Mucosa of descending colon (tissue), 3 donors: ENCODE results near the gene NPAS3. TPM values are rescaled to one million over a fixed set of nuclear protein-coding genes. Genes with fewer than 3 reads are reported as not detected.

Experiments used
- ATAC-seq: fragments of 200-7000 bp; cut with Tn5 transposase; one replicate; pipeline ENCODE4 v1.9.1; 2020; ENCODE audit warnings: mild to moderate bottlenecking, moderate library complexity
- DNase-seq, 3 donors: peaks; one replicate each; pipeline ENCODE4 v3.0.0-alpha.2; 2020
- H3K36me3 ChIP-seq: fragments of 200-600 bp; one replicate; pipeline ENCODE4 v1.8.0; 2021; ENCODE audit warnings: low read depth, mild to moderate bottlenecking
- H3K4me1 ChIP-seq: fragments of 200-600 bp; one replicate; pipeline ENCODE4 v1.8.0; 2021; ENCODE audit warnings: low read depth, mild to moderate bottlenecking
- H3K4me3 ChIP-seq: fragments of 200-600 bp; one replicate; pipeline ENCODE4 v1.8.0; 2021; ENCODE audit warnings: mild to moderate bottlenecking
- H3K9me3 ChIP-seq: fragments of 200-600 bp; one replicate; pipeline ENCODE4 v1.8.0; 2021; ENCODE audit warnings: mild to moderate bottlenecking
- CTCF ChIP-seq: fragments of 200-600 bp; IDR thresholded peaks from one replicate; pipeline ENCODE4 v1.8.0; 2022; ENCODE audit warnings: antibody characterized with exemption, mild to moderate bottlenecking
- intact Hi-C, 2 donors: fragments of 100-400 bp; cut with DNase I in 1 of 2; cut with micrococcal nuclease in 1 of 2; formaldehyde crosslinking; loops; one replicate each; pipeline versions ENCODE4 v1.11.0 to v1.11.1; 2022; cut with DNase I, micrococcal nuclease
- total RNA-seq, 3 donors: library from RNA; stranded (reverse); fragmentation: NEBNext Ultra II Directional in 2 of 3; extraction: Animal tissue kit (Norgen Biotek cat#: 25700) in 2 of 3; gene quantifications; one replicate each; pipeline versions ENCODE4 v1.2.1 to v1.2.4, GENCODE V29; 2021 to 2023
- donor health status: DM: no; HTN: no; CAD: no; lungs with moderate emphysema.
- donor health status: DM: no; HTN: no; CAD: no.
- donor health status: DM: no; HTN: yes; CAD: no.

NPAS3 gene
- total RNA-seq, 3 donors from 2014 or later = 0.65 to 9.7 (median 2.0) TPM

GRCh38 chr14:33052943-33053342 is 114.3 kb downstream of the NPAS3 start:
- H3K9me3 ChIP-seq = no peaks in the 10 kb centered on the region
- intact Hi-C loops = no loop called here
- ATAC-seq (no peak), DNase-seq (no peak)
- H3K36me3 ChIP-seq = no peaks in the 10 kb centered on the region
- TF ChIP-seq CTCF = no peak
- H3K4me1 ChIP-seq = no peaks in the 10 kb centered on the region
- no peak overlapping the region for H3K4me3 ChIP-seq

GRCh38 chr14:33056213-33056612 is 117.5 kb downstream of the NPAS3 start:
- Histone ChIP-seq H3K4me1 (no peaks in the 10 kb centered on the region), H3K9me3 (no peaks in the 10 kb centered on the region), H3K36me3 (no peaks in the 10 kb centered on the region), H3K4me3 (no peak overlapping the region)
- no peak for ATAC-seq
- intact Hi-C loops = no loop called here
- no peak for TF ChIP-seq CTCF
- no peak for DNase-seq

DNA sequence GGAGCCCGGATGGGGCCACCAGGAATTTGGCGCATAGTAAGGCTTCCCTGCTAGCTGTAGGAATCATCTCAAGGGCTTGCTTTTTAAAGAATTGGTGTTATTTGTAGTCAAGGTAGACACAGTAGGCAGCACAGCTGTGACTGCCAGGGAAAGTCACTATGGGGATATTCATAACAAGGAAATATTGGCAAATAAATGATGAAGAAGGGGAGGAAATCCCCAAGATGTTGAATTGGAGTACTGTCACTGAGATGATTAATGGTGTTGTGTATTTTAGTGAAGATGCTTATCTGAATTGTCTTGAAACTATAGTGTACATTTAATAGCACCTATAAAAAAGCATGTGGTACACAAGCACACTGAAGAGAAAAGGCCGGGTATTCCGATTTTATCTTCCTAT is 118.9 kb downstream of the NPAS3 start:
- TF ChIP-seq CTCF = no peak
- Histone ChIP-seq H3K36me3 (no peaks in the 10 kb centered on the region), H3K4me1 (no peaks in the 10 kb centered on the region), H3K4me3 (no peak overlapping the region), H3K9me3 (no peaks in the 10 kb centered on the region)
- ATAC-seq = no peak
- intact Hi-C loops = no loop called here
- DNase-seq = no peak

DNA sequence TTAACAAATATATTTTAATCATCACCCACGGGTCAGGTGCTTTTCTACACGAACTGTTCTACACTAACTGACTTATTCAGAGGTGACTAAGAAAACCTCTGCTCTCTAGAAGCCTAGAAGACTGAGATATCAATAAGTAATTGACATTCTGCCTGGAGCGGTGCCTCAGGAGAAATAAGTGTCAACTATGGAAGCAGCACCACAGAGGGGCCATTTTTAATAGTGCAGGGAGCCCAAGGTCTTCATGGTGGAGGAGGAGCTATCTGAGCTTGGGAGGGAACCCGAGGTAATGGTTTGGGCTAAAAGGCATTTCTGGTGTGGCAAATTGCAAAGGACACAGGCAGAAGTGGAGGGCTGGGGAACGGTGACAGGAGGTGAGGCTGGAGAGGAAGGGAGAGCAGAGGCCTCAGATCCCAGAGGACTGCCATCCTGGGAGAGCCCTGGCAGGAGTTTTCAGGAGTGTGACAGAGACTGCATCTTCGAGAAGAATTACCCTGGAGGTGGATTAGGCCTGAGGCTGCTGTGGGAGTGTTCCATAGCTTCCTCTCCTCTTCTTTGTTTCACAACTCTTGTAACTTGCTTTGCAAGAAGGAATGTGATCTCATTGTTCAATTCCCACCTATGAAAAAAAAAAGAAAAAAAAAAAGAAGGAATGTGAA is 123.1 kb downstream of the NPAS3 start:
- H3K4me3 ChIP-seq = no peak overlapping the region
- no peaks in the 10 kb centered on the region for H3K36me3 ChIP-seq
- TF ChIP-seq CTCF = no peak
- intact Hi-C loops = no loop called here
- DNase-seq (no peak), ATAC-seq (no peak)
- no peaks in the 10 kb centered on the region for H3K9me3 ChIP-seq
- H3K4me1 ChIP-seq = no peaks in the 10 kb centered on the region

DNA sequence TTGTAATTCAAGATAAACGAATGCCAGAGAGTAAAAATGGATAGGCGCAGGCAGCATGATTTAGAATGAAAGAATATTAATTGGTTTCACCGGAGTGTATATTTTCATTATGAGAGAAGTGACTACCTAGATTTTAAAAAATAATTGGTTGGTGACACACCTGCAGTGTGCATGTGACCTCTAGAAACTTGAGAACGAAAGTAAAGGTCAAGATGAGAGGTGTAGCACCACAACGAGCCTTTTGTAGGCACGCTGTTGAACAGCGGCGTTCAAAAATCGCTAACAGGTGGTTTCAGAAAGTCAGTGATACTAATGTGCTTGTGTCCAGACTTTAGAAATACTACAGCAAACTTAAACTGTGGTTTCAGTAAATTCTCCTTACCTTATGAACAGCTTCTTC is 123.8 kb downstream of the NPAS3 start:
- H3K4me1 ChIP-seq = no peaks in the 10 kb centered on the region
- no peak for ATAC-seq
- H3K36me3 ChIP-seq = no peaks in the 10 kb centered on the region
- H3K4me3 ChIP-seq = no peak overlapping the region
- intact Hi-C loops = no loop called here
- DNase-seq = no peak
- no peaks in the 10 kb centered on the region for H3K9me3 ChIP-seq
- TF ChIP-seq CTCF = no peak

- Histone ChIP-seq H3K9me3 (no peaks in the 10 kb centered on the region), H3K4me1 (no peaks in the 10 kb centered on the region), H3K36me3 (no peaks in the 10 kb centered on the region), H3K4me3 (no peak overlapping the region)
- no peak for TF ChIP-seq CTCF
- DNase-seq (no peak), ATAC-seq (no peak)
- intact Hi-C loops = no loop called here
Measured at GRCh38 chr14:33062881-33063280, 124.2 kb downstream of the NPAS3 start.
